GM23248 (cell line): ENCODE results near the gene LTBR. TPM values are rescaled to one million over a fixed set of nuclear protein-coding genes. Genes with fewer than 3 reads are reported as not detected.

ENCODE experiments used
- DNase-seq: peaks from one replicate; pipeline ENCODE4 v3.0.0-alpha.2; 2015
- H2AFZ ChIP-seq: fragments of 200-600 bp; sonication (generic); 2 replicates; pipeline ENCODE4 v1.6.1; 2016; ENCODE audit warnings: antibody characterized with exemption
- H3F3A ChIP-seq: fragments of 200-600 bp; sonication (generic); 2 replicates; pipeline ENCODE4 v1.6.1; 2016; ENCODE audit warnings: mild to moderate bottlenecking, antibody characterized with exemption, mixed run types; ENCODE audit not compliant: insufficient read depth
- H3K27ac ChIP-seq: fragments of 200-600 bp; sonication (generic); 2 replicates; pipeline ENCODE4 v1.5.1; 2016; ENCODE audit warnings: mild to moderate bottlenecking
- H3K27me3 ChIP-seq: fragments of 200-600 bp; sonication (generic); replicated peaks from 2 replicates; pipeline ENCODE4 v1.6.1; 2016; ENCODE audit warnings: mild to moderate bottlenecking; ENCODE audit not compliant: insufficient read depth
- H3K36me3 ChIP-seq: fragments of 200-600 bp; sonication (generic); 2 replicates; pipeline ENCODE4 v1.6.1; 2016; ENCODE audit warnings: low read depth, mild to moderate bottlenecking
- H3K4me1 ChIP-seq: fragments of 200-600 bp; sonication (generic); 2 replicates; pipeline ENCODE4 v1.6.1; 2016; ENCODE audit warnings: mild to moderate bottlenecking; ENCODE audit not compliant: insufficient read depth
- H3K4me2 ChIP-seq: fragments of 200-600 bp; sonication (generic); one replicate; pipeline ENCODE4 v1.6.1; 2016; ENCODE audit warnings: mild to moderate bottlenecking; ENCODE audit not compliant: unreplicated experiment
- H3K4me3 ChIP-seq: fragments of 200-600 bp; sonication (generic); 2 replicates; pipeline ENCODE4 v1.5.1; 2016; ENCODE audit warnings: mild to moderate bottlenecking
- H3K79me2 ChIP-seq: fragments of 200-600 bp; sonication (generic); 2 replicates; pipeline ENCODE4 v1.6.1; 2016; ENCODE audit warnings: mild to moderate bottlenecking; ENCODE audit not compliant: insufficient read depth
- H3K9ac ChIP-seq: fragments of 200-600 bp; sonication (generic); 2 replicates; pipeline ENCODE4 v1.6.1; 2016; ENCODE audit warnings: mild to moderate bottlenecking
- H3K9me2 ChIP-seq: fragments of 200-600 bp; sonication (generic); 2 replicates; pipeline ENCODE4 v1.6.1; 2016; ENCODE audit warnings: mixed run types, mild to moderate bottlenecking, moderate library complexity; ENCODE audit not compliant: insufficient read depth
- H3K9me3 ChIP-seq: fragments of 200-600 bp; sonication (generic); one replicate; pipeline ENCODE4 v1.6.1; 2017; ENCODE audit warnings: low read depth
- H4K20me1 ChIP-seq: fragments of 200-600 bp; sonication (generic); 2 replicates; pipeline ENCODE4 v1.6.0; 2016; ENCODE audit not compliant: insufficient read depth
- EZH2 ChIP-seq: fragments of 200-600 bp; sonication (generic); IDR thresholded peaks from 2 replicates; pipeline ENCODE4 v1.6.1; 2018; ENCODE audit warnings: antibody characterized with exemption, mild to moderate bottlenecking; ENCODE audit not compliant: insufficient read depth, poor library complexity, severe bottlenecking
- EZH2phosphoT487 ChIP-seq: fragments of 200-600 bp; sonication (generic); IDR thresholded peaks from 2 replicates; pipeline ENCODE4 v1.6.1; 2018; ENCODE audit warnings: antibody characterized with exemption, moderate library complexity, mild to moderate bottlenecking, low read depth; ENCODE audit not compliant: insufficient read depth
- WGBS, 2 experiments: methylation state at CpG; one replicate each; pipeline ENCODE4 v1.1.6; 2015 to 2017; ENCODE audit warnings: low lambda C conversion rate in 2 of 2, low coverage in 1 of 2; ENCODE audit errors: missing lambda C conversion rate in 2 of 2; 5-methylcytosine and 5-hydroxymethylcytosine counted together
- in situ Hi-C: fragments of 300-500 bp; cut with MboI; formaldehyde crosslinking; loops from 2 replicates; pipeline ENCODE4 v1.15.0; 2020
- polyA plus RNA-seq: library from polyadenylated mRNA; unstranded; fragments of >200 nt; fragmentation: Nextera tagmentation; extraction: Ambion mirVana; gene quantifications from 2 replicates; pipeline ENCODE4 v1.2.1, GENCODE V29; 2016
- total RNA-seq: library from RNA; depleted of rRNA; stranded (reverse); fragments of >200 nt; shearing (Covaris generic); gene quantifications from 2 replicates; pipeline ENCODE4 v1.2.3, GENCODE V29; 2014

LTBR gene
- total and polyA plus RNA-seq, 2 experiments from 2014 or later = 113 to 147 TPM

DNA sequence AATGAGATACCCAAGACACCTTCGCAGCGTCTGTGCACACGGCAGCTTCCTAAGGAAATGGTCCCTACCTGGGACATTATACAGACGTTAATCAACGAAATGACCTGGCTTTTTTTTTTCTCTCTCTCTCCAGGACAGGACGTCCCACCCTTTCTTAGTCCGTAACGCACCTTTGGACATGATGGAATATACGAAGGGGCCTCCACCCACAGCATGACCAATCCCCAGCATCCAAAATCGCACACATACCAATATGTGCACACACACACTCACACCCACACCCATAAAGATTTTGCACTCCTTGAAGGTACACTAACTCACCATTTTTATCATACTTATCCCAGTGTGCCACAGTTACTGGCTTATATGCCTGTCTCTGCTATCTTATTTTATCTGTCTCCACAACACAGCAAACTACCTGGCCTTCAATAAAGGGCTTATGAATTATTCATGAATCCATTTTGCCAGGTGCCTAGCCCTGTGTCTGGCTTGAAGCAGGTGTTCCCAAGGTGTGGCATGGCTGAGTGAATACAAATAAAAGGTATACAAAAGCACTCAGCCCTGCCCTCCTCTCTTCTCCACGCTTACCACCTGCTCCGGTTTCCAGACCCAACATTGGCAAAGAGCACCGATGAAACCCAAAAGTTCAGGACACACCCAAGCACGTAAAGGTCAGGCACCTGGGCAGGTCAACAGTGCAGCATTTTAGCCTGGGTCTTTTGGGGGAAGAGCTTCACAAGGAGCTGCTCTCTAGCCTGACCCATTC, 10.8 kb upstream of the LTBR start:
- peak overlapping the region; percentile 90; the same call in 1 of the 2 replicates for H2AFZ ChIP-seq
- no peaks in the 10 kb centered on the region for H3K9me3 ChIP-seq
- H3K27me3 ChIP-seq = no peaks in the 10 kb centered on the region
- no peaks in the 10 kb centered on the region for H3K79me2 ChIP-seq
- DNase-seq = no peak
- peak overlapping the region; percentile 89 for H3K27ac ChIP-seq
- H4K20me1 ChIP-seq = no peaks in the 10 kb centered on the region
- H3K4me1 ChIP-seq = peaks cover 37% of the 10 kb centered on the region
- H3K9me2 ChIP-seq = no peaks in the 10 kb centered on the region
- TF ChIP-seq EZH2 (no peak), EZH2phosphoT487 (no peak)
- 56 to 57% methylated on average over 14 of the region's 14 CpGs for WGBS, 2 experiments
- peak overlapping the region; percentile 71 for H3K4me2 ChIP-seq
- peaks cover 22% of the 10 kb centered on the region; the same call in 1 of the 2 replicates for H3F3A ChIP-seq
- H3K9ac ChIP-seq = peak overlapping the region; percentile 69; the same call in 1 of the 2 replicates
- no peak overlapping the region for H3K4me3 ChIP-seq
- no peaks in the 10 kb centered on the region for H3K36me3 ChIP-seq
- in situ Hi-C loops = no loop called here

GRCh38 chr12:6374028-6374785, 9.8 kb upstream of the LTBR start:
- H3K9ac ChIP-seq = no peak overlapping the region
- H3K9me3 ChIP-seq = no peaks in the 10 kb centered on the region
- H3K79me2 ChIP-seq = no peaks in the 10 kb centered on the region
- no peak for DNase-seq
- H3K4me1 ChIP-seq = peaks cover 37% of the 10 kb centered on the region
- no peaks in the 10 kb centered on the region for H4K20me1 ChIP-seq
- 91% methylated on average over 24 of the region's 24 CpGs for WGBS, 2 experiments
- H3K4me2 ChIP-seq = no peak overlapping the region
- no peak overlapping the region for H3K27ac ChIP-seq
- no peaks in the 10 kb centered on the region for H3K36me3 ChIP-seq
- H3K27me3 ChIP-seq = no peaks in the 10 kb centered on the region
- no peaks in the 10 kb centered on the region for H3K9me2 ChIP-seq
- H3K4me3 ChIP-seq = no peak overlapping the region
- no peak overlapping the region for H2AFZ ChIP-seq
- H3F3A ChIP-seq = peaks cover 22% of the 10 kb centered on the region; the same call in 1 of the 2 replicates
- TF ChIP-seq EZH2phosphoT487 (no peak), EZH2 (no peak)
- in situ Hi-C loops = no loop called here

DNA sequence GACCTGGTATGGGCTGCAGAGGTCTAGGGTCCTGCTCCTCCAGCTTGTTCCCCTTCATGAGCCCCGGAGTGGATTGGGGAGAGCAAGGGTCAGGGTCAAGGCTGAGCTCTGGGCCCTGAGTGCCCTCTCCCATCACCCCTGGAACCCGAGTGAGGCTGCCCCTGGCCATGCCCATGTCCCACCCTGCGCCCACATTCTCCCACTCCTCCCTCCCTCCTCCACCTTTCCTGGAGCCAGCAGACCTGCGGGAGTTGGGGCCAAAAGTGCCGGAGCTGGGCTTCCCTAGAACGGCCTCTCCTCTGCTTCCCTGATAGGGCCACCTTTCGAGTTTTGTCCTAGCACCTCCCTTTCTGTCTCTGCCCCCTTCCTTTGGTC, 9.2 kb upstream of the LTBR start:
- Histone ChIP-seq H3K27me3 (no peaks in the 10 kb centered on the region), H3K4me3 (no peak overlapping the region), H3K9ac (no peak overlapping the region), H2AFZ (no peak overlapping the region), H3F3A (peaks cover 22% of the 10 kb centered on the region; the same call in 1 of the 2 replicates), H3K4me1 (peaks cover 38% of the 10 kb centered on the region), H3K27ac (no peak overlapping the region), H3K9me3 (no peaks in the 10 kb centered on the region), H3K9me2 (no peaks in the 10 kb centered on the region), H4K20me1 (no peaks in the 10 kb centered on the region), H3K36me3 (no peaks in the 10 kb centered on the region), H3K4me2 (no peak overlapping the region), H3K79me2 (no peaks in the 10 kb centered on the region)
- WGBS, 2 experiments = 87 to 91% methylated on average over 6 to 7 of the region's 7 CpGs
- no peak for TF ChIP-seq EZH2phosphoT487
- no peak for TF ChIP-seq EZH2
- in situ Hi-C loops = no loop called here
- no peak for DNase-seq

DNA sequence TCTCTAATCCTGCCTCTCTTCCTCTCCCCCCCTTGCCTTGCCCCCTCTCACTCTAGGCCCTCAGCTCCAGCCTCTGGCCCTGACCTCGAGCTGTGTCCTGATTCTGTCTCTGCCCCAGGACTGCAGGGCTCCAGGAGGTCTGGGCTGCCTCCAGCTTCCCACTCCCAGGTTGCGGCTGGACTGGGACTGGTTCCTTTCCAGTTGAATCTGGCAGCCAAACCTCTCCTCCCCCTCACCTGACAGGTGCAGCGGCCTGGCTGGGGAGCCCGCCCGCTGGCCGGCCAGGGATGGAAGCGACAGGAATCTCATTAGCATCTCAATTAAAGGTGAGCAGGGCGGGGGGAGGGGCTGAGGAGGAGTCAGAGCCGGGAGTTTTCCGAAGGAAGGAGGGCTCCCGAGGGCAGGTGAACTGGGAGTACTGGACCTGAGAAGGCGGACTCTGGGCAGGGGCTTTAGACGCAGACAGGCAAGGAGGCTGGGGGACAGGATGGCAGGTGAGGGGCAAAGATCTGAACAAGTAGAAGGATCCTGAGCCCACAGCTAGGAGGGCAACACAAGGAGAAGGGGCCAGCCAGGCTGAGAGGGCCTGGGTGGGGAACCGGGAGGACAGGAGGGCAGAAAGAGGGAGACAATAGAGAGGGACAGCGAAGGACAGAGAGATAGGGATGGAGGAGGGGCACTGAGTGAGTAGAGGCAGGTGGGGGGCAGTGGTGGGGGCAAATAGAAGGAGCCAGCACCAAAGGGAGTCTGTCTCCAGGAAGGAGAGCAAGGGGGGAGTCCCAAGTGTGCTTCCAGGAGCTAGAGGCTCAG, 8.5 kb upstream of the LTBR start, which contains the start of gene SCNN1A:
SCNN1A (minus strand) TSS at position 295 of the 810 bp plus-strand sequence. CDS start 780 bp downstream, outside the sequence.
- no peaks in the 10 kb centered on the region for H3K9me2 ChIP-seq
- H3K4me1 ChIP-seq = peaks cover 44% of the 10 kb centered on the region
- H3F3A ChIP-seq = peaks cover 22% of the 10 kb centered on the region
- WGBS, 2 experiments = 82 to 96% methylated on average over 12 to 15 of the region's 15 CpGs
- TF ChIP-seq EZH2phosphoT487 (no peak), EZH2 (no peak)
- no peaks in the 10 kb centered on the region for H3K79me2 ChIP-seq
- no peak within 1 kb of the TSS for H3K4me3 ChIP-seq
- peak within 1 kb of the TSS; percentile 37 for H3K4me2 ChIP-seq
- peak within 1 kb of the TSS; percentile 52; the same call in 1 of the 2 replicates for H3K9ac ChIP-seq
- no peaks in the 10 kb centered on the region for H3K27me3 ChIP-seq
- peak within 1 kb of the TSS; percentile 80 for H2AFZ ChIP-seq
- H3K27ac ChIP-seq = peak within 1 kb of the TSS; percentile 47
- no peaks in the 10 kb centered on the region for H4K20me1 ChIP-seq
- no peak for DNase-seq
- H3K9me3 ChIP-seq = no peaks in the 10 kb centered on the region
- H3K36me3 ChIP-seq = no peaks in the 10 kb centered on the region
- in situ Hi-C loops = no loop called here
